HepG2 (cell line): ENCODE data around the gene C20orf204. TPM values are rescaled to one million over a fixed set of nuclear protein-coding genes. Genes with fewer than 3 reads are reported as not detected.
A peak's percentile ranks its signal among the peaks of the same experiment; 100 is the strongest.

Experiments
- FOXO1 ChIP-seq: sonication (generic); formaldehyde crosslinking; IDR thresholded peaks from 2 replicates; pipeline ENCODE4 v1.4.0; 2020; ENCODE audit warnings: missing genetic modification reagents
- GPN1 ChIP-seq: sonication (generic); formaldehyde crosslinking; IDR thresholded peaks from 2 replicates; pipeline ENCODE4 v1.5.1; 2020; ENCODE audit warnings: missing genetic modification reagents, borderline replicate concordance
- HOXA3 ChIP-seq: sonication (generic); formaldehyde crosslinking; IDR thresholded peaks from 2 replicates; pipeline ENCODE4 v1.5.0; 2020; ENCODE audit warnings: missing genetic modification reagents
- JARID2 ChIP-seq: sonication (generic); formaldehyde crosslinking; IDR thresholded peaks from 2 replicates; pipeline ENCODE4 v1.8.1; 2023; ENCODE audit warnings: missing genetic modification reagents, inconsistent platforms; ENCODE audit not compliant: insufficient replicate concordance
- JDP2 ChIP-seq: sonication (generic); formaldehyde crosslinking; IDR thresholded peaks from 2 replicates; pipeline ENCODE4 v1.8.1; 2022; ENCODE audit warnings: missing genetic modification reagents, borderline replicate concordance
- KLF15 ChIP-seq: sonication (generic); formaldehyde crosslinking; IDR thresholded peaks from 2 replicates; pipeline ENCODE4 v1.8.1; 2023; ENCODE audit warnings: borderline replicate concordance, mild to moderate bottlenecking, inconsistent platforms, missing genetic modification reagents, mixed read lengths
- MAZ ChIP-seq, 2 experiments: sonication (generic) in 1 of 2; formaldehyde crosslinking in 1 of 2; IDR thresholded peaks; 2 replicates each; pipeline versions ENCODE4 v1.5.0 to v1.6.1; 2012 to 2020; ENCODE audit warnings: low read depth in 2 of 2, mild to moderate bottlenecking in 2 of 2, borderline replicate concordance in 1 of 2, improper control_type of control experiment in 1 of 2, low read length in 1 of 2, missing genetic modification reagents in 1 of 2, moderate library complexity in 1 of 2
- RFXAP ChIP-seq: sonication (generic); formaldehyde crosslinking; IDR thresholded peaks from 2 replicates; pipeline ENCODE4 v1.4.0; 2020; ENCODE audit warnings: missing genetic modification reagents, borderline replicate concordance
- SYNCRIP ChIP-seq: fragments of 200-400 bp; formaldehyde crosslinking; IDR thresholded peaks from 2 replicates; pipeline ENCODE4 v1.6.1; 2018; ENCODE audit warnings: mild to moderate bottlenecking, low read depth, low read length; ENCODE audit not compliant: insufficient read depth
- TAF15 ChIP-seq: fragments of 200-400 bp; formaldehyde crosslinking; IDR thresholded peaks from one replicate; pipeline ENCODE4 v1.6.1; 2018; ENCODE audit warnings: mild to moderate bottlenecking, low read depth, low read length; ENCODE audit not compliant: poor library complexity, severe bottlenecking
- TBX3 ChIP-seq: fragments of 450-650 bp; IDR thresholded peaks from 2 replicates; pipeline ENCODE4 v1.6.1; 2017; ENCODE audit warnings: antibody characterized with exemption, mild to moderate bottlenecking, inconsistent platforms, borderline replicate concordance
- THAP9 ChIP-seq: sonication (generic); formaldehyde crosslinking; IDR thresholded peaks from 2 replicates; pipeline ENCODE4; 2020; ENCODE audit warnings: missing genetic modification reagents, mild to moderate bottlenecking, borderline replicate concordance
- TMF1 ChIP-seq: sonication (generic); formaldehyde crosslinking; IDR thresholded peaks from 2 replicates; pipeline ENCODE4 v1.8.1; 2022; ENCODE audit warnings: low read depth, missing genetic modification reagents
- ZNF224 ChIP-seq: sonication (generic); formaldehyde crosslinking; IDR thresholded peaks from 2 replicates; pipeline ENCODE4 v1.5.0; 2020; ENCODE audit warnings: mild to moderate bottlenecking, missing genetic modification reagents
- ZNF275 ChIP-seq: sonication (generic); formaldehyde crosslinking; IDR thresholded peaks from 2 replicates; pipeline ENCODE4 v1.8.0; 2022; ENCODE audit warnings: missing genetic modification reagents, mild to moderate bottlenecking, inconsistent platforms, borderline replicate concordance
- polyA plus RNA-seq, 8 experiments: library from polyadenylated mRNA; depleted of rRNA in 3 of 8; stranded (reverse) in 7 of 8; unstranded in 1 of 8; fragments of >200 nt; fragmentation: Illumina TruSeq in 4 of 8; extraction: Trizol in 4 of 8; gene quantifications; 2 replicates each; pipeline versions ENCODE4 v1.2.1 to v1.2.3, GENCODE V29; 2011 to 2016; ENCODE audit warnings: low read depth in 4 of 8, missing spikeins in 1 of 8, mixed read lengths in 1 of 8; ENCODE audit not compliant: insufficient read depth in 1 of 8
- total RNA-seq, 5 experiments: library from RNA; depleted of rRNA; stranded (reverse); fragments of >200 nt; fragmentation: Illumina TruSeq; extraction: Trizol; gene quantifications; 2 replicates each; pipeline ENCODE4 v1.2.3, GENCODE V29; 2016; ENCODE audit warnings: low read depth in 1 of 5
- TF ChIP-seq, protein P1 (sequence below): IDR thresholded peaks from 2 replicates; pipeline ENCODE4 v1.6.1; 2016; ENCODE audit warnings: missing compliant biosample characterization, missing genetic modification reagents, borderline replicate concordance
- TF ChIP-seq, protein P2 (sequence below): sonication (generic); formaldehyde crosslinking; IDR thresholded peaks from 2 replicates; pipeline ENCODE4 v1.5.0; 2020; ENCODE audit warnings: missing genetic modification reagents, mild to moderate bottlenecking, borderline replicate concordance
- TF ChIP-seq, protein P3 (sequence below): sonication (generic); formaldehyde crosslinking; IDR thresholded peaks from 2 replicates; pipeline ENCODE4 v1.4.0; 2020; ENCODE audit warnings: missing genetic modification reagents
- TF ChIP-seq, protein P4 (sequence below): sonication (generic); formaldehyde crosslinking; IDR thresholded peaks from 2 replicates; pipeline ENCODE4 v1.8.1; 2023; ENCODE audit warnings: missing genetic modification reagents, mild to moderate bottlenecking, borderline replicate concordance

Gene C20orf204
- total and polyA plus RNA-seq, 2 of the 13 experiments (the other 11 are each of a cell fraction or from before 2014, with no cell fraction given), result 22.1 to 80.0 TPM

GRCh38 chr20:64053841-64054661, 18.1 kb downstream of the C20orf204 start (continued):
- TF ChIP-seq, protein P1, sequence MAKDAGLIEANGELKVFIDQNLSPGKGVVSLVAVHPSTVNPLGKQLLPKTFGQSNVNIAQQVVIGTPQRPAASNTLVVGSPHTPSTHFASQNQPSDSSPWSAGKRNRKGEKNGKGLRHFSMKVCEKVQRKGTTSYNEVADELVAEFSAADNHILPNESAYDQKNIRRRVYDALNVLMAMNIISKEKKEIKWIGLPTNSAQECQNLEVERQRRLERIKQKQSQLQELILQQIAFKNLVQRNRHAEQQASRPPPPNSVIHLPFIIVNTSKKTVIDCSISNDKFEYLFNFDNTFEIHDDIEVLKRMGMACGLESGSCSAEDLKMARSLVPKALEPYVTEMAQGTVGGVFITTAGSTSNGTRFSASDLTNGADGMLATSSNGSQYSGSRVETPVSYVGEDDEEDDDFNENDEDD, result peak; percentile 53
- TF ChIP-seq TBX3 (no peak), HOXA3 (CRISPR knock-in tag) (peak; percentile 85), MAZ (IDR thresholded peaks at IDR 0.05; ENCODE audit: borderline replicate concordance, low read depth, low read length) (peak; percentile 40; the same call in 1 of the 2 replicates), MAZ (CRISPR knock-in tag; IDR thresholded peaks at IDR 0.05; ENCODE audit: low read depth) (peak; percentile 83), TAF15 (no peak), ZNF224 (CRISPR knock-in tag) (no peak), TMF1 (CRISPR knock-in tag) (no peak; the same call in 1 of the 2 replicates), GPN1 (CRISPR knock-in tag) (no peak), JDP2 (CRISPR knock-in tag) (no peak), SYNCRIP (no peak), FOXO1 (CRISPR knock-in tag) (peak; percentile 46), ZNF275 (CRISPR knock-in tag) (peak; percentile 67; the same call in 1 of the 2 replicates), KLF15 (CRISPR knock-in tag) (no peak), RFXAP (CRISPR knock-in tag) (peak; percentile 62; the same call in 1 of the 2 replicates), THAP9 (CRISPR knock-in tag) (peak; percentile 80; the same call in 1 of the 2 replicates), JARID2 (CRISPR knock-in tag) (peak; percentile 80)
- TF ChIP-seq, protein P2, sequence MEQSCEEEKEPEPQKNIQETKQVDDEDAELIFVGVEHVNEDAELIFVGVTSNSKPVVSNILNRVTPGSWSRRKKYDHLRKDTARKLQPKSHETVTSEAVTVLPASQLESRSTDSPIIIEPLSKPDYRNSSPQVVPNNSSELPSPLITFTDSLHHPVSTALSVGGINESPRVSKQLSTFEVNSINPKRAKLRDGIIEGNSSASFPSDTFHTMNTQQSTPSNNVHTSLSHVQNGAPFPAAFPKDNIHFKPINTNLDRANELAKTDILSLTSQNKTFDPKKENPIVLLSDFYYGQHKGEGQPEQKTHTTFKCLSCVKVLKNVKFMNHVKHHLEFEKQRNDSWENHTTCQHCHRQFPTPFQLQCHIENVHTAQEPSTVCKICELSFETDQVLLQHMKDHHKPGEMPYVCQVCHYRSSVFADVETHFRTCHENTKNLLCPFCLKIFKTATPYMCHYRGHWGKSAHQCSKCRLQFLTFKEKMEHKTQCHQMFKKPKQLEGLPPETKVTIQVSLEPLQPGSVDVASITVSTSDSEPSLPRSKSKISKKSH (CRISPR knock-in tag), result peak; percentile 63; the same call in 1 of the 2 replicates
- TF ChIP-seq, protein P3, sequence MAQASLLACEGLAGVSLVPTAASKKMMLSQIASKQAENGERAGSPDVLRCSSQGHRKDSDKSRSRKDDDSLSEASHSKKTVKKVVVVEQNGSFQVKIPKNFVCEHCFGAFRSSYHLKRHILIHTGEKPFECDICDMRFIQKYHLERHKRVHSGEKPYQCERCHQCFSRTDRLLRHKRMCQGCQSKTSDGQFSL (CRISPR knock-in tag), result peak; percentile 89; the same call in 1 of the 2 replicates
- TF ChIP-seq, protein P4, sequence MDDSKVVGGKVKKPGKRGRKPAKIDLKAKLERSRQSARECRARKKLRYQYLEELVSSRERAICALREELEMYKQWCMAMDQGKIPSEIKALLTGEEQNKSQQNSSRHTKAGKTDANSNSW (CRISPR knock-in tag), result no peak
